Type B pancreatic cell (in vitro differentiated cells): ENCODE data around the gene SLC47A2. TPM values are rescaled to one million over a fixed set of nuclear protein-coding genes. Genes with fewer than 3 reads are reported as not detected.
A peak's percentile ranks its signal among the peaks of the same experiment; 100 is the strongest.

Experiments
- DNase-seq: peaks from one replicate; pipeline ENCODE4 v3.0.0; 2021; ENCODE audit warnings: mixed read lengths; ENCODE audit not compliant: unreplicated experiment; ENCODE audit errors: extremely low spot score
- H3K27ac Mint-ChIP-seq: 2 replicates; pipeline ENCODE4 v1.8.0; 2021; ENCODE audit warnings: mild to moderate bottlenecking, mixed read lengths
- H3K27me3 Mint-ChIP-seq: 2 replicates; pipeline ENCODE4 v1.8.0; 2021; ENCODE audit warnings: mixed read lengths
- H3K36me3 Mint-ChIP-seq: 2 replicates; pipeline ENCODE4 v1.8.0; 2021; ENCODE audit warnings: mixed read lengths
- H3K4me1 Mint-ChIP-seq: one replicate; pipeline ENCODE4 v1.8.0; 2021; ENCODE audit warnings: mixed read lengths; ENCODE audit not compliant: unreplicated experiment
- H3K4me3 Mint-ChIP-seq: 2 replicates; pipeline ENCODE4 v1.8.0; 2021; ENCODE audit warnings: mild to moderate bottlenecking, mixed read lengths
- H3K9me3 Mint-ChIP-seq: 2 replicates; pipeline ENCODE4 v1.8.0; 2021; ENCODE audit warnings: mixed read lengths
- total RNA-seq: library from RNA; stranded (reverse); gene quantifications from 2 replicates; pipeline ENCODE4 v1.2.1, GENCODE V29; 2021; ENCODE audit warnings: low replicate concordance
- TF ChIP-seq, protein P1 (sequence below): fragments of 200-600 bp; sonication (generic); conservative IDR thresholded peaks from 2 replicates; pipeline ENCODE4 v1.5.0; 2021; ENCODE audit warnings: antibody characterized with exemption, mild to moderate bottlenecking

Gene SLC47A2
- total RNA-seq, 1 donor from 2014 or later, result not detected

DNA sequence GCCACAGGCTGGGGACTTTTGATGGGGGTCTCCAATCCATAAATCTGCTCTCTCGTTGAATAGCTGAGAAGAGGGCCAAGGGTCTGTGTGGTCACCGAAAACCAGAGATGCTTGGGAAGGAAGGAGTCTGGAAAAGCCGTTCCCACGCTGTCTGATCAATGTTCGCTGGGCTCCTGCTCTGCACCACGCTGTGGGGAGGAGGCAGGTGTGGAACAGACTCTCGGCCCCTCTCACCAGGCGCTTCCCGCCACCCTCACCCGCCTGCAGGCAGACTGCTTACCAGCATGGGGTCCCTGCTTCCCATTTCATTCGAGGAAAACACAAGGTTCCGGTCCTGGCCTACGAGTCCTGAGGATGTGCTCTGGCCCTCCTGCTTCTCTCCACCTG, 32.4 kb upstream of the SLC47A2 start:
- Mint-ChIP-seq H3K4me1 (peaks cover 10% of the 10 kb centered on the region), H3K9me3 (no peaks in the 10 kb centered on the region), H3K27me3 (peaks cover 13% of the 10 kb centered on the region), H3K27ac (no peak overlapping the region), H3K36me3 (no peaks in the 10 kb centered on the region), H3K4me3 (no peak overlapping the region)
- TF ChIP-seq, protein P1, sequence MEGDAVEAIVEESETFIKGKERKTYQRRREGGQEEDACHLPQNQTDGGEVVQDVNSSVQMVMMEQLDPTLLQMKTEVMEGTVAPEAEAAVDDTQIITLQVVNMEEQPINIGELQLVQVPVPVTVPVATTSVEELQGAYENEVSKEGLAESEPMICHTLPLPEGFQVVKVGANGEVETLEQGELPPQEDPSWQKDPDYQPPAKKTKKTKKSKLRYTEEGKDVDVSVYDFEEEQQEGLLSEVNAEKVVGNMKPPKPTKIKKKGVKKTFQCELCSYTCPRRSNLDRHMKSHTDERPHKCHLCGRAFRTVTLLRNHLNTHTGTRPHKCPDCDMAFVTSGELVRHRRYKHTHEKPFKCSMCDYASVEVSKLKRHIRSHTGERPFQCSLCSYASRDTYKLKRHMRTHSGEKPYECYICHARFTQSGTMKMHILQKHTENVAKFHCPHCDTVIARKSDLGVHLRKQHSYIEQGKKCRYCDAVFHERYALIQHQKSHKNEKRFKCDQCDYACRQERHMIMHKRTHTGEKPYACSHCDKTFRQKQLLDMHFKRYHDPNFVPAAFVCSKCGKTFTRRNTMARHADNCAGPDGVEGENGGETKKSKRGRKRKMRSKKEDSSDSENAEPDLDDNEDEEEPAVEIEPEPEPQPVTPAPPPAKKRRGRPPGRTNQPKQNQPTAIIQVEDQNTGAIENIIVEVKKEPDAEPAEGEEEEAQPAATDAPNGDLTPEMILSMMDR, result no peak
- DNase-seq, result no peak

DNA sequence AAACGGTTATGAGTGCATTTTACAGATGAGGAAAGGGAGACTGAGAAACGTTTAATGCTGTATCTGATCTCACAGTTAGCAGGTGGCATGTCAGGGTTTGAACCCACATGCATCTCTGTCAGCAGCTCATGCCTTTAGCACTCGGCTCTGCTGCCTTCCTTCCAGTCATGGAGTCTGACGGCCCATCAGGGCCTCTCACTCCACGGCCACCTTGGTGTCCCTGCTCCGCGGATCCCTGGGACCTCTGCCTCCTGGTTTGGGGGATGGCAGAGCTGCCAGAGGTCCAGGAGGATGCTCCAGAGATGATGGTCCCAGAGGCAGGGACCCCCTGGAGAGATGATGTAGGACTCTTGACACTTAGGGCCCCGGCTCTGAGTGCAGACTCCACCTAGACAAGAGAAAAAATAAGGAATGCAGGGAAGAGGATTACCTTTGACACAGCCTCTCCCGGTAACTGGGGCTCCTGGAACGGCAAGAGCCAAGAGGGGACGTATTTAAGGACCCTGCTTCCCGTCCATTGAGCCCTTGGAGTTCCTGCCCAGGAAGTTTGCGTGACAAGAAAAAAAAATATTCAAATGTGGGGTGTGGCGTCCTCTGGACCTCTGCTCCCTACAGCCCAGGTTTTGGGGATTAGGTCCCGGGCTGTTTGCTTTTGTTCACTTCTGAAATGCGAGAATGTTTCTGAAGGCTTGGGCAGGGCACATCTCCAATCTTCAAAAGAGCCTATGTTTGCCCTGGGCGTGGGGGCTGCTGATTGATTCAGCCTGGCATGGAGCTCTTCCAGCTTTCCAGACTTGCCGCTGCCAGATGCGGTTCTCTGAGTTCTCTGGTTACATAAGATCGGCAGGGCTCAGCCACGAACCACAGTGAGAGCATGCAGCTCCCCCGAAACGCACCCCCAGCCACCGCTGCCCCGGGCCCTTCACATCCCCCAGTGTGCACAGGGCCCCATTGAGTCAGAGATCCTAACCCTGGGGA, 31.7 kb upstream of the SLC47A2 start, which contains the start of gene ALDH3A1:
Gene ALDH3A1, minus strand, starts transcription at position 470 of the 978 bp plus-strand sequence. CDS start 3,169 bp downstream, outside the sequence.
- H3K9me3 Mint-ChIP-seq, result no peaks in the 10 kb centered on the region
- H3K27me3 Mint-ChIP-seq, result peaks cover 13% of the 10 kb centered on the region
- TF ChIP-seq, protein P1, result no peak
- DNase-seq, result no peak
- peaks cover 7% of the 10 kb centered on the region for H3K4me1 Mint-ChIP-seq
- H3K27ac Mint-ChIP-seq, result no peak within 1 kb of the TSS
- no peaks in the 10 kb centered on the region for H3K36me3 Mint-ChIP-seq
- no peak within 1 kb of the TSS for H3K4me3 Mint-ChIP-seq

DNA sequence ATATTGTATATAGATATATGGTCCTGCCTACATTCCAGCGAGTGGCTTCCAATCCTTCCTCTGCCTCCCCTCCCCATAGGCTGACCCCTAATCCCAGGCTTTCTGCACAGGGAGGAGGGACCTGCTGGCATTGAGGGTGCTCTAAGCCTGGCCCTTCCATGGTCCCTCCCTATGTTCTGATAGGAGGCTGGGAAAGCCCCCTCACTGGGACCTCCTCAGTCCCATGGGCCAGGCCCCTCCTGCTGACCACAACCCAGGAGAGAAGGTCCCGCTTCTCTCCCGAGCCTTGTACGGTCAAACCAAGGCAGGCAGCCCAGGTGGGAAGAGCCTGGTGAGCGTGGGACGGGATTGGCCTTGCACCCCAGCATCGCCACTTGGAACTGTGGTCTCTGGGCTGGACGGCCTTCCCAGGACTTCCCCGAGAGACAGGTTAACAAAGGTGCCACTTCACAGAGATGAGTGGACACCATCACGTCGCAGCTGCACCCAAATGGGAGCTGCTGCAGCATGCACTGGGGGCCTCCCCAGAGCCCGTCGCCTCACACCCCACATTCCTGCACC, 30.9 kb upstream of the SLC47A2 start:
- Mint-ChIP-seq H3K4me3 (no peak overlapping the region), H3K27me3 (peaks cover 13% of the 10 kb centered on the region), H3K4me1 (peaks cover 7% of the 10 kb centered on the region), H3K9me3 (no peaks in the 10 kb centered on the region), H3K27ac (no peak overlapping the region), H3K36me3 (no peaks in the 10 kb centered on the region)
- TF ChIP-seq, protein P1, result no peak
- DNase-seq, result no peak

DNA sequence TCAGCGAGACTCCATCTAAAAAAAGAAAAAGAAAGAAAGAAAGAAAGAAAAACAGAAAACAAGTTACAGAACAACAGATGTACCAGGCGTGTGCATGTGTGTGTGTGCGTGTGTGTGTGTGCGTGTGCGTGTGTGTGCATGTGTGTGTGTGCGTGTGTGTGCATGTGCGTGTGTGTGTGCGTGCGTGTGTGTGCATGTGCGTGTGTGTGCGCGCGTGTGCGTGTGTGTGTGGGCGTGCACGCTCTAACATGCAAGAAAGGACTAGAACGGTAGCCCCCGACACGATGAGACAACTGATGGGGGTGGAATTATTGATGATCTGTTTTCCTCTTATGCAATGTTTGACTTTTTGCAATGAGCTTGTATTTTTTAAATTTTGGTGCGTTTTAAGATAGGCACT, 30.1 kb upstream of the SLC47A2 start:
- Mint-ChIP-seq H3K9me3 (no peaks in the 10 kb centered on the region), H3K27me3 (peaks cover 13% of the 10 kb centered on the region), H3K4me3 (no peak overlapping the region), H3K36me3 (no peaks in the 10 kb centered on the region), H3K27ac (no peak overlapping the region), H3K4me1 (peaks cover 7% of the 10 kb centered on the region)
- TF ChIP-seq, protein P1, result no peak
- DNase-seq, result no peak

DNA sequence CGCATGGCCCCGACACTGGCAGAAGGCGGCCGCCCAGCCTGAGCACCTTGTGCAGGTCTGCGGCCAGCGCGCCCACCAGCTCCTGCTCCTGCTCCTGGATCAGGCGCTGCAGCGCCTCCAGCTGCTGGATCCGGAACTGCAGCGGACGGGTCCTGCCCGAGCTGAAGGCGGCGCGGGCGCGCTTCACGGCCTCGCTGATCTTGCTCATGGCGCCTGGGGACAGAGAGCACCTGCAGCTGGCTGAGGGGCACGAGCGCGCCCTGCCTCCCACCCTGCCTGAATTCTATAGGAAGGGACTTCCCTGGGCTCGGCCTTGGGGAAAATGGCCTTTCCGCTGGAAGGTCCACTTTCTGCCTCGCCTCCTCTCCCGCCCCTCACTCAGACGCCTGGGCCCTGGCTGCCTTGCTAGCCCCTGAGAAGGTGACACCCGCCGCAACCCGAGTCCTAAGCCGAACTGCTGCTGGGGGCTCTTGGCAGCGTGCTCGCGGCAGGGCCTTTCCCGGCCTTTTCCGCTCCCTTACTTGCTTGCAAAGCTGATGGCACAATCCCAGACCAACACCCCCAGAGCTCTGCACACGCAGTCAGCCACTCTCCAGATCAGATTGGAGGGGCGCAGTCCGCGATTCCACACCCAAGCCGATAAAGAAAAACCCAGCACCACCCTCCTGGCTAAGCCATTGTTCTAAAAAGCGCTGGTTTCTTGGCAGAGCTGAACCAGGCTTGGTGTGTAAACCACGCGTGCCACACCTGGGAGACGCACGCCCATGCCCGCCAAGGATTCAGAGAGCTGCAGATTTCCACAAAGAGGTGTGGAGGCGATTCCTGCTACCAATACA, 28.8 kb upstream of the SLC47A2 start:
- no peak overlapping the region for H3K27ac Mint-ChIP-seq

More for the DNA sequence above, 28.8 kb upstream of the SLC47A2 start:
- Mint-ChIP-seq H3K9me3 (no peaks in the 10 kb centered on the region), H3K27me3 (peaks cover 12% of the 10 kb centered on the region), H3K4me1 (peaks cover 7% of the 10 kb centered on the region), H3K4me3 (peak overlapping the region; percentile 73), H3K36me3 (no peaks in the 10 kb centered on the region)
- peak; percentile 96 for DNase-seq
- TF ChIP-seq, protein P1, result peak; percentile 97
